Activated CD8-positive, alpha-beta memory T cell treated with anti-CD3 and anti-CD28 coated beads for 4 hours (primary cell): ENCODE measurements around the gene TMEM272.

Experiments
- DNase-seq, 2 donors: peaks; one replicate each; pipeline ENCODE4 v3.0.0-alpha.2; 2020; ENCODE audit warnings: low read depth in 2 of 2

The TMEM272 gene

DNA sequence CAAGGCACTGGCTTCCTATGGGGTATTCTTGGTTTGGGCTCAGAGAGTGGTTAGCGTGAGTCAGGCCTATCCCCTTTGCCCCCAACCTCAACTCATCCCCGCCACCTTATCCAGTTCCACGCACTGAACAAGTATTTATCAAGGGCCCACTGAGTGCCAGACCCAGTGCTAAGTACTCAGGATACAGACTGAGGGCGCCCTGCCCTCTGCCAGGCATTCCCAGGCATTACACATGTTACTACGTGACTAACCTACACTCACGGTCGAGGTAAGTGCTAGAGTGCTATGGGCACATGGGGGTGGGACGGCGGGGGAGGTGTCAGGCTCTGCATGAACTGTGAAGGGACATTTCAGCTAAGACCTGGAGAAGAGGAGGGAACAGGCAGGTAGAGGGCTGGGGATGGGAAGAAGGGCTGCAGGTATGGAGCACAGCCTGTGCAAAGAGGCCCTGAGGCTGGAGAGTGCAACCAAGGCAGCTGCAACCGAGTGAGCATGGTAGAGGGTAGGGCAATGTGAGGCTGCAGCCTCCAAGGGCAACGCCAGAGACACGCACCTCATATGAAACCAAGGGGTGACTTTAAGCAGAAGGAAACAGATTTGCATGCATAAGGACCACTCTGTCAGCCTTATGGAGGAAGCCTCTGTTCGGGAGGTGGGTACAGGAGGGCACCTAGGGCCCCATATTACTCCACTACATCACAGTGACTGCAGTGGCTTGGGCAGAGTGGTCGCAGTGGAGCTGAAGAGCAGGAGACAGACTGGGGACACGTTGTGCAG lies 63.5 kb downstream of the TMEM272 start:
- no peak for DNase-seq

DNA sequence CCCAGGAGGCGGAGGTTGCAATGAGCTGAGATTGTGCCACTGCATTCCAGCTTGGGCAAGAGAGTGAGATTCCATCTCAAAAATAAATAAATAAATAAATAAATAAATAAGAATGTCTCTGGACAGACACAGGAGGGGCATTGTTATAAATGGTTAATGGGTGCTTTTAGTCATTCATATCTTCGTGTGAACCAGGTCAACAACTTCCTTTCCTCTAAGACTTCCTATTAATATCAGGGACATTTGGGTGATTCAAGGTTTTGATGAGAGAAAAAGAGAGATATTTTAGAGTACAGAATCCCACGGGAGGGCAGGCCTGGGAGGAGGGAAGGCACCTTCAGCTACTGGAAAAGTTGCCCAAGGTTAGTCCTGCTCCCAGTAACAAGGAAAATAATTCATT lies 64.9 kb downstream of the TMEM272 start:
- DNase-seq, result no peak

DNA sequence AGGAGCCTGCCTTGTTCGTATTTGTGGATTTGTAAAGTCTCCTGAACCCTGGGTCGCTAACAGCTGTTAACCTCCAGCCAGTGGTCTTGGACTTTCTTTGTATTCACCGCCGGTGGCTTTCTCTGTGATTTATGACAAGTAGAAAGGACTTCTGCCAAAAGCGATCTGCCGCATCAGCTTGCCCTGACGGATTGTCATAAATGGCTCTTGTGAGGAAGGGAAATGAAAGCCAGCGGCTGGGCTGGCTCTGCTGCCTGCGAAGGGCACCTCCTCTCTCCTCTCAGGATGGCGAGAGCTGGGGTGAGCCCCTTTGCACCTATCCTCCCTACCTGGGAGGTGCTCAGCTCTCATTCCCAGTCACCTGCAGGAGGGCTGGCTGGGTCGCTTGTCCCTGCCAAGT lies 66.6 kb downstream of the TMEM272 start:
- no peak for DNase-seq

DNA sequence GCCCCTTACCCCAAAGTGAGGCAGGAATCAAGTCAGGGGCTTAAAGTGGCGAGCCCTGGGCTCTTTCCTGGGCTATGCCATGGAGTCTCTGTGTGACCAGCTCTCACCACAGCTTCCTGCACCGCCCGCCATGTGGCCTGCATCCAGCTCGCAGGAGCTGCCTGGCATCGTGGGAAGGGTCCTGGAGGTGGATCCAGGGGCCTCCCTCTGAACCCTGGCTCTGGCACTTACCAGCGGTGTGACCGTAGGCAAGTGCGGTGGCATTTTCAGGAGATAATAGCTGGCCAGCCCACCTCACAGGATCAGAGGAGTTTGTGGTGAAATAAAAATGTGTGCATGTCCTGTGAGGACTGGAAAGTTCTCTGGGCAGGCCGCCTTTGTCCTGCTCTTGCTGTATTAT lies 67.1 kb downstream of the TMEM272 start:
- no peak for DNase-seq

DNA sequence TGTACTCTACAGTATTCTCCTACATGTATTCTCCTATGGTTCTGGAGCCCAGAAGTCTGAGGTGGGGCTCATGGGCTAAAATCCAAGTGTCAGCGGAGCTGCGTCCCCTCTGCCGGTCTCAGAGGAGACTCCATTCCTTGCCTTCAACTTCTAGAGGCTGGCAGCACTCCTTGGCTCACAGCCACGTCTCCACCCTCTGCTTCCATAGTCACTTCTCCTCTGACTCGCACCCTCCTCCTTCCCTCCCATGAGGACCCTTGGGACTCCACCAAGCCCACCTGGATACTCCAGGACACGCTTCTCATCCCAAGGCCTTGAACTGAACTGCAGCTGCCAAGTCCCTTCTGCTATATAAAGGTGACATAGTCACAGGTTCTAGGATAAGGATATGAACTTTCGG lies 68.8 kb downstream of the TMEM272 start:
- DNase-seq, result no peak

DNA sequence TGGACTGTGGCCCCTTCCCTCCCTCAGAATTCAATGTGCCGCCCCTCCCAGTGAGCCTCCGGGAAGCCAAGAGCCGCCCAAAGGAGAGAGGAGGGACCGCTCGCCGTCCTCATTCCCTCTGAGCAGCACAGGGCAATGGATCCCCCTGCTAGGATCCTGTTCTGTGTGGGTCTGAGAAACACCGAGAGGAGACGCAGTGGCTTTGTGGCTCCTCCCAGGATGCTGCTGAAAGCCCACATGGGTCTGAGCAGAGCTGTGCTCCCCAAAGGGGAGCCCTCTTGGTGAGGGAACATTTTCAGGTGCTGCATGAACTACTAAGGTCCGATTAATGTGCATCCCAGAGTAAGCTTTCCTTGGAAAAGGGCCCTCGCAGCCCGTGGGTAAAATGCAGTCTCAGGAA lies 71.5 kb downstream of the TMEM272 start:
- DNase-seq, result no peak

DNA sequence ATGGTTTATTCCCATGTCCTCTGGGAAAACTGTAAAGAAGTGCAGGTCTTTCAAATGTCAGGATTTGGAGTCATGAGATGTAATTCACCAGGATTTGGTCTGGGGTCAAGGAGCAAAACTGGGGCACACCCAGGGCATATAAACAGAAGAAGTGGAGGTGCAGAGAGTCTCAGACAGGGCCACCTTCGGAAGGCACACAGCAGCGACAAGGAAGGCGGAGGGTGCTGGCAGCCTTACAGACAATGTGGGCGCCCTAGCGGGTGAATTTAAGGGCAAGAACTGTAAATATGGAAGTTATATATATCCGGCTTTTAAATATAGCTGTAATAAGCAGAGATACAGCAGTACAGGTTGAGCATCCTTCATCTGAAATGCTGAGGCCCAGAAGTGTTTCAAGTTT lies 72.2 kb downstream of the TMEM272 start:
- DNase-seq, result no peak

DNA sequence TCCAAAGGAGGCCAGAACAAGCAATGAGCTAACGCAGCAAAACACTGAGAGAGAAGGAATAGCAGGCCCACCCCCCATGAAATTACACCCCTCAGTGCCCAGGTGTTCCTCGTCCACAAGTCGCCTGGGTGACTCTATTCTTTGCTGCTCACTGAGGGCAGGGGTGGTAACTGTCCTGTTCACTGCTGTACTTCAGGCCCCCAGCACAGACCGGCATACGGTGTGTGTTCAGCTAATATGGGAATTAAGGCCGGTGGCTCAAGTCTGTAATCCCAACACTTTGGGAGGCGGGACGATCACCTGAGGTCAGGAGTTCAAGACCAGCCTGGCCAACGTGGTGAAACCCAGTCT lies 72.9 kb downstream of the TMEM272 start:
- no peak for DNase-seq

DNA sequence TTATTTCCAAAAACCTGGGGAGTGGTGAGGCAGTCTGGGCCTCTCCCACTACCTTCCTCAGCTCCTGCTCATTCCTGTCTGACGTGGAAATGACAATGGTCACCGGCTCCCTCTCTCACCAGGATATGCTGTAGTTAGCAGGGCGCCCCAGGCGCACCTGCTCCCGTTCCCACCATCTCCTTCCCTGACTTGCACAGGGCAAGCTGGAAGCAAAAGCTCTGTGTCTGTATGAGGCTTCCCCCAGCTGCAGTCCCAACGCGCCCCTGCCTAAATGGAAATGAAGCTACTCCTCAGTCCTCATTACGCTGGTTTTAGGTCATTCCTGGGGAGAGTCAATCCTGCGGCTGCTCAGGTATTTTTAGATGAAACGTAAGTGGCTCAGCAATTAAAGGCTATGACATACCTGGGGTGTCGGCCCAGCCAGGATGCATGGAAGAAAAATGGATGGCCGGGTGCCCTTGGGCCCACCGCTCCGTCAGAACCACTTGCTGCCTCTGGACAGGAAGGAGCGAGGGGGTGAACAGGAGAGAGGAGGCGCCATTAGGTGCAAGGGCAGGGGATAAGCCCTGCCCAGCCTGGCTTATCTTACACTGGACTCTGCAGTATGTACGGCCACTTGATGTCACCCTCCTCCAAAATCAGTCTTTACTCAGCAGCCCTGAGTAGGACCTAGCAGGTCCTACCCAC lies 73.4 kb downstream of the TMEM272 start:
- no peak for DNase-seq

DNA sequence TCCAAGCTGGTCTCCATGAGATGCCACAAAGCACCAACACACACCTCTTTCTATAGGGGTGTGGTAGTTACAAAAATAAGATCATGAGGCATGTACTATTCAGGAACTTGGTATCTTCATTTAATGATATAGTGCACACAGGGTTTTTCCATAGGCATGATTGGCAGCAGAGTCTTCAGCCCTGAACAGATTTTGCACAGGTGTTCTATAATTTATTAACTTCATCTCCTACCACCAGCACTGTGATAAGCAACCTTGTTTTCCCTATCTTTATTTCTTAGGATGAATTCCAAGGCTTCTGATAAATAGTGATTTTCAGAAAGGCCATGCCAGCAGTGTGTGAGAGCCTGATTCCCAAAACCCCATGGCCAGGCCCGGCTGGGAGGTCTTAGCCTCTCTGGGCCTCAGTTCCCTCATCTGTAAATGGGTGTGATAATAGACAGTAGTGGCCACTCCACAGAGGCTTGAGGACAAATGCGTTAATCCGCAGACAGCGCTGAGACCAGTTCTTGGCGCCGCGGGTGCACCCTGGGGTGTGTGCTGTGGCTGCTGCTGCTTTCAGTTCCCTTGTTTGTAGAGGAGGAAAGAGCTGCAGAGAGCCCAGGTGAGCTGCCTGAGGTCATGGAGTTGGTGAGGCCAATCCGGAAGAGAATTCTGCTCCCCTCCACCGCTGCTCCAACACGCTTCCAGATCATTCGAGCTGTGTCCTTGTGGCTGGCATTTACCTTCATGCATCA lies 74.1 kb downstream of the TMEM272 start:
- no peak for DNase-seq

DNA sequence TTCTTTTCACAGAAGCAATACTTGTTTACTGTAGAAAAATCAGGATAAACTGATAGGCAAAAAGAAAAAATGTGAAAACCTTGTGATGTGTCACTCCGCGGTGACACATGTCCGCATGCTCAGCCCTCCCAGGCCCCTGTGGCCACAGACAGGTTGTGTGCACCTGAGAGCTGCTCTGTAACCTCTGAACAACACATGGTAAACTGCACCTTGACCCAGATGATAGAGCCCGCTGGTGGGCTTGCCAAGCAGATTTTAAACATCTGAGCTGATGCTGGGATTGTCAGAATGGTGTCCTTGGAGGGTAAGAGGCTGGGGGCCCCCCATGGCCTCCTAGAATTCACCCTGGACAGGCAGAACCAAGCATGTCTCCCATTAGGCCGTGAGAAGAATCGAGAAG lies 74.8 kb downstream of the TMEM272 start:
- DNase-seq, result no peak

DNA sequence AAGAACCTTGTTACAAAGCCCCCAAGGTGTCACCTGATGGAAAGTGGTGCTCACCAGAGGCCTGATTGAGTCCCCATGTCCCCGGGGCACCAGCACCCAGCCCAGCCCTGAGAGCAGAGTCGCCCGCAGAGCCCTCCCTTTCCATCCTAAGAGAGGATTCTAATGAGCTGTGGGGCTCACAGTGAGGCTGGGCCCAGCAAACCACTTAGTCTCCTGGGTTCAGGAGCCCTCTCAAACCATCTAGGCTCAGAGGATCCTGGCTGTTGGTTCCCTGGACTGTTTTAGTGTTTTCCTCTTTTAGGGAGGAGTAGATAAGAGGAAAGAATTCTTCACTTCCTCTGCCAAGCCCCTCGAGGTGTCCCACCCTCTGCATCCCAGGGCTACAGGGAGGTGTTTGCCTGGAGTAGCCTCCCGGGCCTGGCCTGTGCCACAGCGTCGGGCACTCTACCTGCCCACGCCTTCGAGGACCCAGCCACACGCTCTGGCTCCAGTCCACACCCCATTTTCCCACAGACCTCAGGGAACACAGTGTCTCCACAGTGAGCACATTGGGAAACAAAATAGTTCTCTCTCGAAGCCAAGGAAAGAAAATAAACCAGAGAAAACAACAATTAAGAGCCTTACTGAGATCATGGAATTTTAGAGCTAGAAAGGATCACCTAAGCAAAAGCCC lies 75.4 kb downstream of the TMEM272 start:
- DNase-seq, result no peak

DNA sequence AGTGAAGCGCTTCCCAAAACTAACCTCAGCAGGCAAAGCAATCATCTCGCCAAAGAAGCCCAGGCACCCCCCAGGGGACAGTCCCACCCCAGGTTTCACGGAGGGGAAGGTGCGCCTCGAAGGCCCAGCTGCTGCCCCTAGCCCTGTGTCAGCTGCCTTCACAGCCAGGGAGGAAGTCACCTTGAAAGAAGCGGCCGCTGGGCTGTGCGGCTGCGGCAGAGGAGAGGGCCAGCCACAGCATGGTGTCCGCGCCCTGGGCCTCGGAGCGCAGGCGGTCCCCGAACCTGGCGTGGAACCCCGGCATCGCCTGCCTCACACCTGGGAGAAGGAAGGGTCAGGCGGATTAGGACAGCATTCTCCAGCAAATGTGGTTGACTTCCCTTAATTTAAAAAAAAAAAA lies 76.0 kb downstream of the TMEM272 start:
- no peak for DNase-seq

DNA sequence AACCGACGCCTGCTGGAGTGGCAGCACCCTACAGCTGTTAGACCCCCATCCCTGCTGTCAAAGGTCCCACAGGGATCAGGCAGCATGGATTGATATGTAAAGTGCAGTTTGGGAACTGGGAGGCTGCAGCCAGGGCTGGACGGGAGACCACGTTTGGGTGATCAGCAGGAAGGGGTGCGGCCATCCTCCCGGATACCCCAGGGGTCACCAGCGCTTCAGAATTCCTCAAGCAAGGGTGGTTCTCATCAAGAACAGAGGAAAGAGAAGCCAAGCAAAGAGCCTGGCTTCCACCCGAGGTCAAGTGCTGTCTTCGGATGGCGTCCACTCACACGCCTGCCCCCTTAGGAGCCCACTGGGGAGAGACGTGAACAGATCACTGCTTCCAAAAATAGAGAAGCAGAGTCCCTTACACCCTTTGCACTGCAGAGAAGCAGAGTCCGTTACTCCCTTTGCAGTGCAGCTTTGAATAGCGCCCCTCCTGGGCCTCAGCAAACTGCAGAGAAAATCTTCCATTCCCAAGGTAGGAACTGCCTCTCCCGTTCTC lies 76.5 kb downstream of the TMEM272 start:
- DNase-seq, result no peak

DNA sequence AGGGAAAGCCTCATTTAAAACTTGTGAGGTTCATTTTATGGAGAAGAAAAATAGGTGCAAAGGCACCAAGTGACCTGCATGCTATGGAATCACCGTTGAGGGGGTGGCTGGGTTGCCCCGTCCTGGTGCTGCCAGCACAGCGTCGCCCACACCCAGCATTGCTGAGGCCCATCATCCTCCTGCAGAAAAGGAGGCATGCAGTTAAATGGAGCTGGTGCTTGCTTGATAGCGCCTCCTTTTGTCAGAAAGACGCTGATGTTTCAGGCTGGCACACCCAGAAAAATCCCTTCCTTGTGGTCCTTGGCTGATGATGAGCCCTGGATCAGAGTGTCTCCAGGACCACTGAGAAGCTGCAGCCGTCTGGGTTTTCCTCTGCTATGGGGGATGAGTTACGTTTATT lies 77.9 kb downstream of the TMEM272 start:
- no peak for DNase-seq

DNA sequence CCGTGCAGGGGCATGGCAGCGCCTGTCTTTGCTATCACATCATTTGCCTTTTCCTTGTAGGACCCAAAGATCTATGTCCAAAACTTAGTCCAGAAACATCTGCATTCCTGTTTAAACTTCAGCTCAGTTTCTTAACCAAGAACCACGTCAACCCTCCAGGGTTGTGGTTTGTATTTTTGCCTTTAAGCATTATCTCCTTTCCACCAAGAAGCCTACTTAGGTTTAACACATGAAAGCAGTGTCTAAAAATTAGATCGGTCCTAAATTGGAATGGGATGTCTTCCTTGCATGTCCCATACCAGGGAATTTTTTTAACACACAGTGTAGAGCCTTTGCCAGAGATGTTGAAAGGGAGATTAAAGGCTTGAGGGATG lies 79.8 kb downstream of the TMEM272 start:
- no peak for DNase-seq

DNA sequence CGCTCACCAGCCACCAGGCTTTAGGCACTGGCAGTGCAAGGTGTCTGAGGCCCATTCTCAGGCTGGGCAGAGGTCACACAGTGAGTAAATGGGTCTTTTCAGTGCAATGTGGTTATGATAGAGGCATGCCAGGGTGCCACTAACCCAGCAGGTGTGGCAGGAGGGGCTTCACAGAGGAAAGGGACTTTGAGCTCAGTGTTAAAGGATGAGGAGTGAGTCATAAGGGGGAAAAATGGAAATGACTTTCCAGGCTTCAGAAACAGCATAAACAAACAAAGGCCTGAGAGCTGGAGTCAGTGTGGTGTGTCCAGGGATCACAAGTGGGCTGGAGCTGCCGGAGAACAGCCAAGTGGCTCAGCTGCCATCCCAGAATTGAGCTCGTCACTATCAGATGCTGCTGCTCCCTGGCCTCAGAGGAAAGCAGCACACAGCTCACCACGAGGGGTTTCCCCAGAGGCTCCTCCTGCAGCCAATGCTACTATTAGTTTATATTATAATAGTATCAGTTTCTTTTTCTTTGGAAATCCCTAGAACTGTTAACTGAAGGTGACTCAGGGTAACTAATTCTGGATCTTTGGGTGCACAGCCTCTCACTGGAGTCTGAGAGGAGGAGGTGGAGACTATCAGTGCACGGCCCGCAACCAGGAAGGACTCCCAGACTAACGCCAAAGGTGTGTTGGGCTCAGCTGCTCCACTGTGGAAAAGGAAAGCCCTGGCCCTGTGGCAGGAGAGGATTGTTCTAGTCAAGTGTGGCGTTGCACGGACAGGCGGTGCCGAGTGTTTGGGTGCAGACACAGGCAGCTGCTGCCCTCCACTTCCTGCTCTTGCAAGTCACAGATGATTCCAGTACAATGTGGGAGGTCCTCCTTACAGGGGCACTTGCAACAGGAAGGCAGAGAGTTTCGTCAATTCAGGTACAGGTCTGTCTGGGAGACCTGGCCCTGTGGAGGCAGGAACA lies 80.5 kb downstream of the TMEM272 start:
- peak in 1 of 2 donors; percentile 57 for DNase-seq

DNA sequence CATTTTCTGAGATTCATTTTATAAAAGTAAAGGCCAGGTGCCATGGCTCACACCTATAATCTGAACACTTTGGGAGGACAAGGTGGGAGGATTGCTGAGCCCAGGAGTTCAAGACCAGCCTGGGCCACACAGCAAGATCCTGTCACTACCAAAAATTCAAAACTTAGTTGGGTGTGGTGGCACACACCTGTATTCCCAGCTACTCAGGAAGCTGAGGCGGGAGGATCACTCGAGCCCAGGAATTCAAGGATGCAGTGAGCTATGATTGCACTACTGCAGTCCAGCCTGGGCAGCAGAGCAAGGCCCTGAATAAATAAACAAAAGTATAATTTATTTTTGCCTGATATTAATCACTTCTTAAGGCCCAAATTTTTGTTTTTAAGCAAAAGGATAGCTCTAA lies 81.5 kb downstream of the TMEM272 start:
- no peak for DNase-seq
